H4 (cell line): ENCODE data around the gene AP2S1. TPM values are rescaled to one million over a fixed set of nuclear protein-coding genes. Genes with fewer than 3 reads are reported as not detected.
"Not testable (repeated sequence)": the region's sequence is repeated elsewhere in the genome, so short reads cannot be mapped to it uniquely, and the experiment has no call there.

ENCODE experiments used
- DNase-seq: peaks from one replicate; pipeline ENCODE4 v3.0.0-alpha.2; 2015; ENCODE audit warnings: low spot score
- total RNA-seq: library from RNA; depleted of rRNA; stranded (reverse); fragments of >200 nt; shearing (Covaris generic); gene quantifications from 2 replicates; pipeline ENCODE4 v1.2.3, GENCODE V29; 2014; rRNA removed

AP2S1 gene
- total RNA-seq = 363 and 394 TPM in 2 replicates

GRCh38 chr19:46850228-46851203 is at the start of gene AP2S1:
AP2S1 (minus strand) TSS chr19:46850846; CDS start chr19:46850766, 80 bp downstream.
- DNase-seq = peak; percentile 99

- DNase-seq = no peak
Observed at GRCh38 chr19:46900341-46900740, 49.7 kb upstream of the AP2S1 start.

GRCh38 chr19:46898731-46899130 is 48.1 kb upstream of the AP2S1 start:
- no peak for DNase-seq

GRCh38 chr19:46896076-46896794 is 45.6 kb upstream of the AP2S1 start:
- no peak for DNase-seq

GRCh38 chr19:46892252-46893179 is 41.9 kb upstream of the AP2S1 start:
- no peak for DNase-seq

- no peak for DNase-seq
Observed at GRCh38 chr19:46890423-46891170, 40.0 kb upstream of the AP2S1 start.

- DNase-seq = no peak
Observed at GRCh38 chr19:46887240-46887782, 36.7 kb upstream of the AP2S1 start.

GRCh38 chr19:46886546-46887239 is 36.0 kb upstream of the AP2S1 start:
- no peak for DNase-seq

- DNase-seq = no peak
Observed at GRCh38 chr19:46885411-46885810, 34.8 kb upstream of the AP2S1 start.

GRCh38 chr19:46882751-46883150 is 32.1 kb upstream of the AP2S1 start:
- DNase-seq = not testable (repeated sequence)

GRCh38 chr19:46882034-46882433 is 31.4 kb upstream of the AP2S1 start:
- DNase-seq = no peak

- no peak for DNase-seq
Observed at GRCh38 chr19:46881092-46881491, 30.4 kb upstream of the AP2S1 start.

GRCh38 chr19:46880431-46880830 is 29.8 kb upstream of the AP2S1 start:
- DNase-seq = no peak

GRCh38 chr19:46878613-46879375 is 28.1 kb upstream of the AP2S1 start:
- DNase-seq = peak; percentile 69

GRCh38 chr19:46875657-46876056 is 25.0 kb upstream of the AP2S1 start:
- DNase-seq = no peak

GRCh38 chr19:46875234-46875633 is 24.6 kb upstream of the AP2S1 start:
- DNase-seq = no peak

GRCh38 chr19:46872967-46873366 is 22.3 kb upstream of the AP2S1 start:
- DNase-seq = no peak

- DNase-seq = not testable (repeated sequence)
Observed at GRCh38 chr19:46871173-46871572, 20.5 kb upstream of the AP2S1 start.
